A673 (cell line): ENCODE results near the gene RASAL2.

Experiments
- EZH2 ChIP-seq: fragments of 200-600 bp; sonication (generic); IDR thresholded peaks from 2 replicates; pipeline ENCODE4 v1.6.1; 2017; ENCODE audit warnings: borderline replicate concordance, low read depth, mild to moderate bottlenecking, mixed read lengths, antibody characterized with exemption, low read length; ENCODE audit not compliant: poor library complexity, severe bottlenecking
- TF ChIP-seq, protein P1 (sequence below): fragments of 300-800, 200-600 bp; sonication (generic); conservative IDR thresholded peaks from 2 replicates; pipeline ENCODE4 v1.5.1; 2017; ENCODE audit warnings: low read depth, mild to moderate bottlenecking, antibody characterized with exemption, low read length, moderate library complexity, mixed read lengths

DNA sequence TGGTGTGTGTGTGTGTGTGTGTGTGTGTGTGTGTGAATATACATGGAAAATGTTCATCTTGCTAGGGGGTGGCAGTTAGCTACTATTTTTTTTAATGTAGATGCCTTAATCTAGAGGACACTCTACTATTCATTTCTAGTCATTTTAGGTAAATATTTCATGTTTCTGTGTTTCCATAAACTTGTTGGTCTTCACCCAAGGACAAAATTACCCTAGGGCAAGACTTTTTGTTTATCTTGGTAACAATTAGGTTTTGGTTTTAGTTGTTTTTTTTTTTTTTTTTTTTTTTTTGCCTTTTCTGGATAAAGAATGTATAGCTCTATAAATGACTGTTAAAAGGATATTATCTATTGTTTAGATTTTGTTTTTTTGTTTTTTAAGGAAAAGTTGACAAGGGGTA, 370.7 kb downstream of the RASAL2 start:
- TF ChIP-seq, protein P1, sequence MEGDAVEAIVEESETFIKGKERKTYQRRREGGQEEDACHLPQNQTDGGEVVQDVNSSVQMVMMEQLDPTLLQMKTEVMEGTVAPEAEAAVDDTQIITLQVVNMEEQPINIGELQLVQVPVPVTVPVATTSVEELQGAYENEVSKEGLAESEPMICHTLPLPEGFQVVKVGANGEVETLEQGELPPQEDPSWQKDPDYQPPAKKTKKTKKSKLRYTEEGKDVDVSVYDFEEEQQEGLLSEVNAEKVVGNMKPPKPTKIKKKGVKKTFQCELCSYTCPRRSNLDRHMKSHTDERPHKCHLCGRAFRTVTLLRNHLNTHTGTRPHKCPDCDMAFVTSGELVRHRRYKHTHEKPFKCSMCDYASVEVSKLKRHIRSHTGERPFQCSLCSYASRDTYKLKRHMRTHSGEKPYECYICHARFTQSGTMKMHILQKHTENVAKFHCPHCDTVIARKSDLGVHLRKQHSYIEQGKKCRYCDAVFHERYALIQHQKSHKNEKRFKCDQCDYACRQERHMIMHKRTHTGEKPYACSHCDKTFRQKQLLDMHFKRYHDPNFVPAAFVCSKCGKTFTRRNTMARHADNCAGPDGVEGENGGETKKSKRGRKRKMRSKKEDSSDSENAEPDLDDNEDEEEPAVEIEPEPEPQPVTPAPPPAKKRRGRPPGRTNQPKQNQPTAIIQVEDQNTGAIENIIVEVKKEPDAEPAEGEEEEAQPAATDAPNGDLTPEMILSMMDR, result no peak
- no peak for TF ChIP-seq EZH2
